ENCODE results near the gene COX7A2.

The COX7A2 gene

DNA sequence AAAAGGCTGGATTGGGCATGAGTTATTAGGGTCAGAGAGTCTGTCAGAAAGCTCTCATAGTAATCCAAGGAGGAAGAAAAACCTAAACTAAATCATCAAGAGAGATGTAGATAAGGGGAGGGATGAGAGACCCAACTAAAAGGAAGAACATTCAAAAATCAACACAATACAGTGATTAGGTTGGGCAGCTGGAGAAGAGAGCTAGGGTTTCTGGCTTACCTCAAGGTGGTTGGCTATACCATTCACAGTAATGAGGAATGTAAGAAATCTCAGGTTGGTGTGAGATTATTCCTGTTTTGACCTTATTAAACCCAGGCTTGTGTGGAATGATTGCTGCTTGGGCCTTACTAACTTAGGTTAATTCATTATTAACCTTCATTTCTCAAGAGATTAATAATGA is 6.2 kb upstream of the COX7A2 start:
- Histone ChIP-seq H3K4me3 (ENCODE audit: low read depth in 1 of 2, low read length in 2 of 2) (no peak overlapping the region), H3K4me1 (ENCODE audit: control insufficient read depth in 1 of 2, insufficient read depth in 2 of 2, low read length in 2 of 2) (no peaks in the 10 kb centered on the region), H3K27me3 (ENCODE audit: control insufficient read depth in 1 of 2, insufficient read depth in 2 of 2, low read length in 2 of 2) (peaks cover 0 to 4% of the 10 kb centered on the region in 2 donors), H3K9ac (ENCODE audit: low read depth in 1 of 2, low read length in 2 of 2) (no peak overlapping the region), H3K27ac (ENCODE audit: low read depth, low read length) (no peak overlapping the region), H3K36me3 (ENCODE audit: control insufficient read depth in 1 of 2, insufficient read depth in 2 of 2, low read length in 2 of 2) (peaks cover 0 to 10% of the 10 kb centered on the region in 2 donors), H3K9me3 (ENCODE audit: control insufficient read depth in 1 of 2, low read length in 2 of 2) (no peaks in the 10 kb centered on the region)

DNA sequence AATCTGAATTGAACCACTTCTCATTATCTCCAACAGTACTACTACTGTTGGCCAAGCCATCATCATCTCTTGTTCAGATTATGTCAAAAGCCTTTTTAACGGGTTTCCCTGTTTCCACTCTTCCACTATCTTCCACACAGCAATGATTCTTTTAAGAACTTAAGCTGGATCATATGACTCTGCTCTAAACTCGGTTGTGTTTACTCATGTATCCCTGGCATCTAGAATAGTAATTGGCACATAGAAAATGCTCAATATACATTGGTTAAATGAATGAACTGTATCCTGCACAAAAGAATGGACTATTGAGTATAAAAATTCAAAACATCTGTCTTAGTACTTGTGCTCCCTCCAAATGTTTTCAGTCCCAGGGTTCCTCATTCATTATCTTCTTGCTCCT is 2.8 kb upstream of the COX7A2 start:
- peaks cover 0 to 4% of the 10 kb centered on the region in 2 donors for H3K27me3 ChIP-seq (ENCODE audit: control insufficient read depth in 1 of 2, insufficient read depth in 2 of 2, low read length in 2 of 2)
- H3K27ac ChIP-seq (ENCODE audit: low read depth, low read length): no peak overlapping the region
- H3K4me1 ChIP-seq (ENCODE audit: control insufficient read depth in 1 of 2, insufficient read depth in 2 of 2, low read length in 2 of 2): peaks cover under 1 to 1% of the 10 kb centered on the region in 2 donors
- H3K4me3 ChIP-seq (ENCODE audit: low read depth in 1 of 2, low read length in 2 of 2): no peak overlapping the region
- H3K9ac ChIP-seq (ENCODE audit: low read depth in 1 of 2, low read length in 2 of 2): no peak overlapping the region
- no peaks in the 10 kb centered on the region for H3K9me3 ChIP-seq (ENCODE audit: control insufficient read depth in 1 of 2, low read length in 2 of 2)
- H3K36me3 ChIP-seq (ENCODE audit: control insufficient read depth in 1 of 2, insufficient read depth in 2 of 2, low read length in 2 of 2): no peaks in the 10 kb centered on the region

DNA sequence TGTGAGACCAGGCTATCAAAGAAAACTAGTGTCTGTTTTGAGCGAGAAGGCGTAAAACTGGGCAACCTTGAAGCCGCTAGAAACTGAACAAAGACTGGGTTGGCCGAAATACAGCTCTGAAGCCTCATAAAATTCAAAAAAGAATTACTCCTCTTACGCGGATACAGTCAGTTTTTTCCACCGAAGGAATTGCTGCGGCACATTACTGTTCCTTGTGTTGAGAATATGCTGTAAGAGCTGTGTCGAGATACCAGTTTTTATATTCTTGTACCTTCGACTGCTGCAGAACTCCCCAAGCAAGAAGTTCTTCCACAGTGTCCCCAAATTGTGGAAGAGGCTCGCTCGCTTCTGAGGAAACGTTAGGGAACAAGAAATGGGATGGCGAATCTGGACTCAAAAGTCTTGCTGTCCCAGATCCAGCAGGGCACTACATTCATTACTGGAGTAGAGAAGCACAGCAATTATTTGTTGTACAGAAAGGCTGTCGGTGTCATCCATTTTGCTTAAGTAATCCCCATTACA is 523 bp upstream of the COX7A2 start:
- peak overlapping the region; percentile 77 to 99 for H3K4me3 ChIP-seq (ENCODE audit: low read depth in 1 of 2, low read length in 2 of 2)
- peaks cover 0 to 4% of the 10 kb centered on the region in 2 donors for H3K27me3 ChIP-seq (ENCODE audit: control insufficient read depth in 1 of 2, insufficient read depth in 2 of 2, low read length in 2 of 2)
- H3K9ac ChIP-seq (ENCODE audit: low read depth in 1 of 2, low read length in 2 of 2): peak overlapping the region; percentile 86 to 98
- peak overlapping the region; percentile 60 for H3K27ac ChIP-seq (ENCODE audit: low read depth, low read length)
- no peaks in the 10 kb centered on the region for H3K9me3 ChIP-seq (ENCODE audit: control insufficient read depth in 1 of 2, low read length in 2 of 2)
- H3K36me3 ChIP-seq (ENCODE audit: control insufficient read depth in 1 of 2, insufficient read depth in 2 of 2, low read length in 2 of 2): peaks cover 6 to 21% of the 10 kb centered on the region in 2 donors
- peaks cover 5 to 6% of the 10 kb centered on the region in 2 donors for H3K4me1 ChIP-seq (ENCODE audit: control insufficient read depth in 1 of 2, insufficient read depth in 2 of 2, low read length in 2 of 2)

DNA sequence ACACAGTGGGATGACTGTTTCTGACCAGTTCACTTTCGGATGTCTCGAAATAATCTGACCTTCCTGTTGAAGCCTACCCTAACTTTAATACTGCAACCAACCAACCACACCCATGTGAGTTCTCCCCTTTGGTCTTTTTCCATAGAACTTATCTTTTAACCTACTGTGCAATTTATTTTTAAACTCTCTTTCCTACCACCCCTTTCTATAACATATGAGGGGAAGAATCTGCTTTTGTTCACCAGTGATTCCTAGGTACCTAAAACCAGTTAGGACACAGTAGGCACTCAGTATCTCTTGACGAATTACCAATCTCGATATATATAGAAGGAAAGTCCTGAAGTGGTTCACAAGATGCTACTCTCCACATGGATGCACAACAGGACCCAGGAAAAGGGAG is 7.0 kb downstream of the COX7A2 start:
- Histone ChIP-seq H3K9ac (ENCODE audit: low read depth in 1 of 2, low read length in 2 of 2) (no peak overlapping the region), H3K4me3 (ENCODE audit: low read depth in 1 of 2, low read length in 2 of 2) (no peak overlapping the region), H3K4me1 (ENCODE audit: control insufficient read depth in 1 of 2, insufficient read depth in 2 of 2, low read length in 2 of 2) (peaks cover 5 to 6% of the 10 kb centered on the region in 2 donors), H3K36me3 (ENCODE audit: control insufficient read depth in 1 of 2, insufficient read depth in 2 of 2, low read length in 2 of 2) (peaks cover 15 to 43% of the 10 kb centered on the region in 2 donors), H3K27me3 (ENCODE audit: control insufficient read depth in 1 of 2, insufficient read depth in 2 of 2, low read length in 2 of 2) (no peaks in the 10 kb centered on the region), H3K27ac (ENCODE audit: low read depth, low read length) (no peak overlapping the region), H3K9me3 (ENCODE audit: control insufficient read depth in 1 of 2, low read length in 2 of 2) (no peaks in the 10 kb centered on the region)

DNA sequence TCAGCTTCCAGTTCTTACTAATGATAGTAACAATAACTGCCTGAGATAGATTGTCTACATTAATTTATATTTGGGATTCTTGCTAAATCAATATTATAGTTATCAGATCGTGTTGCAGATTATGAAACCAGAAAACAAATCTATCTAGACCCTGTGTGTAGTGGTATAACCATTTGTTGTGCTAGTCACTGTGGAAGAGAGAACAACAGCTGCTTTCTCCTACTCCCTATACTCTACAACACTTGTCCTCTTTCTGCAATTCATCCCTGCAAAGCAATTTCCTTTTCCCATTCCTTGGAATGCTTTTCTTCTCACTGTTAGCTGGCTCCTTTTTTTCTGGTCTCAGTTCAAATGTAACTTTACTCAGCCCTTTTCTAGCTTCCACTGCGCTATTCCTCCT is 8.3 kb downstream of the COX7A2 start:
- Histone ChIP-seq H3K27ac (ENCODE audit: low read depth, low read length) (no peak overlapping the region), H3K9ac (ENCODE audit: low read depth in 1 of 2, low read length in 2 of 2) (no peak overlapping the region), H3K9me3 (ENCODE audit: control insufficient read depth in 1 of 2, low read length in 2 of 2) (no peaks in the 10 kb centered on the region), H3K27me3 (ENCODE audit: control insufficient read depth in 1 of 2, insufficient read depth in 2 of 2, low read length in 2 of 2) (no peaks in the 10 kb centered on the region), H3K4me3 (ENCODE audit: low read depth in 1 of 2, low read length in 2 of 2) (no peak overlapping the region), H3K4me1 (ENCODE audit: control insufficient read depth in 1 of 2, insufficient read depth in 2 of 2, low read length in 2 of 2) (no peaks in the 10 kb centered on the region), H3K36me3 (ENCODE audit: control insufficient read depth in 1 of 2, insufficient read depth in 2 of 2, low read length in 2 of 2) (peaks cover 15 to 34% of the 10 kb centered on the region in 2 donors)

DNA sequence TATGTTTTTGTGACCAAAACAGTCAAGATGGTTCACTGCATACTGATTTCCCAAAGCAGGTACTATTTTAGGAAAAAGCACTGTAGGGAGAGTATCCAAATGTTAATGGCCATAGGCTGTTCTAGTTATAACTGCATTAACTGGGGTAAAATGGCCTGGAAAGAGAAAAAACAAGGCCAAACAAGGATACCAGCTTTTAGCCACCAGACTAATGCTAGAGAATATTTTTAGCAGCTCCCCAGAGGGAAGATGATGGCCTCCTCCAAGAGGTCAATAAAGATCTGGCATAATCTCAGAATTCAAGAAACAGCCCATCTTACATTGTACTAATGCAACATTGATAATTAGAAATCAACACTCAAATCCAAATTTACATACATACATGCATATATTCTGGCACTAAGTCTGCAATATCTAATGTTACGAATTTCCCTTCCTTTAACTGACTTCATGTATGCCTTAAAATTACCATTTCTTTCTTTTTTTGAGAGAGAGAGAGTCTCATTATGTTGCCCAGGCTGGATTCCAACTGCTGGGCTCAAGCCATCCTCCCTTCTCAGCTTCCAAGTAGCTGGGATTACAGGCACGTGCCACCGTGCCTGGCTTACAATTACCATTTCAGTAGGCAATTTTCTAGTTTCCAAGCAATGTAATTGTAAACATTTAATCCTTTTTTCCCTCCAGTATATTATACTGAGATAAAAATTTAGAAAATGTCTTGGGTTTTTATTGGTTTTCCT is 9.3 kb downstream of the COX7A2 start:
- Histone ChIP-seq H3K36me3 (ENCODE audit: control insufficient read depth in 1 of 2, insufficient read depth in 2 of 2, low read length in 2 of 2) (peaks cover 10 to 24% of the 10 kb centered on the region in 2 donors), H3K27me3 (ENCODE audit: control insufficient read depth in 1 of 2, insufficient read depth in 2 of 2, low read length in 2 of 2) (no peaks in the 10 kb centered on the region), H3K4me1 (ENCODE audit: control insufficient read depth in 1 of 2, insufficient read depth in 2 of 2, low read length in 2 of 2) (no peaks in the 10 kb centered on the region), H3K27ac (ENCODE audit: low read depth, low read length) (no peak overlapping the region), H3K9ac (ENCODE audit: low read depth in 1 of 2, low read length in 2 of 2) (no peak overlapping the region), H3K9me3 (ENCODE audit: control insufficient read depth in 1 of 2, low read length in 2 of 2) (no peaks in the 10 kb centered on the region), H3K4me3 (ENCODE audit: low read depth in 1 of 2, low read length in 2 of 2) (no peak overlapping the region)

DNA sequence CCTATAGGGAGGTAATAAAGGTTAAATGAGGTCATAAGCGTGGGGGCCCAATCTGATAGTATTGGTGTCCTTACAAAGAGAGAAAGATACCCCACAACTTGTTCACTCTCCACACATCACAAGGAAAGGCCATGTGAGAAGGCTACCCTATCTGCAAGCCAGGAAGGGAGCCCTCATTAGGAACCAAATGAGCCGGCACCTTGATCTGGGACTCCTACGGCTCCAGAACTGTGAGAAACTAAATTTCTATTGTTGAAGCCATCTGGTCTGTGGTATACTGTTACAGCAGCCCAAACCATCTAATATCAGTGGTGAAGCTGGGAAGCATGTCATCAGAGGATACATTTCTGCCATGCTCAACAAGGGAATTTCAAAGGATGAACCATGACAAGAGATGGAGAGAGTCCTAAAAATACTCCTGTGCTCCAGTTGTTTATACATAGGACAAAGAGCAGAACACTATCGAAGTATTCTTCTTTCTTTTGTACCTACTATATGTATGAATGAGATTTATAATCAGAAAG is 10.4 kb downstream of the COX7A2 start:
- Histone ChIP-seq H3K27ac (ENCODE audit: low read depth, low read length) (no peak overlapping the region), H3K9me3 (ENCODE audit: control insufficient read depth in 1 of 2, low read length in 2 of 2) (no peaks in the 10 kb centered on the region), H3K9ac (ENCODE audit: low read depth in 1 of 2, low read length in 2 of 2) (no peak overlapping the region), H3K4me3 (ENCODE audit: low read depth in 1 of 2, low read length in 2 of 2) (no peak overlapping the region), H3K36me3 (ENCODE audit: control insufficient read depth in 1 of 2, insufficient read depth in 2 of 2, low read length in 2 of 2) (peaks cover 5 to 17% of the 10 kb centered on the region in 2 donors), H3K4me1 (ENCODE audit: control insufficient read depth in 1 of 2, insufficient read depth in 2 of 2, low read length in 2 of 2) (no peaks in the 10 kb centered on the region), H3K27me3 (ENCODE audit: control insufficient read depth in 1 of 2, insufficient read depth in 2 of 2, low read length in 2 of 2) (no peaks in the 10 kb centered on the region)

DNA sequence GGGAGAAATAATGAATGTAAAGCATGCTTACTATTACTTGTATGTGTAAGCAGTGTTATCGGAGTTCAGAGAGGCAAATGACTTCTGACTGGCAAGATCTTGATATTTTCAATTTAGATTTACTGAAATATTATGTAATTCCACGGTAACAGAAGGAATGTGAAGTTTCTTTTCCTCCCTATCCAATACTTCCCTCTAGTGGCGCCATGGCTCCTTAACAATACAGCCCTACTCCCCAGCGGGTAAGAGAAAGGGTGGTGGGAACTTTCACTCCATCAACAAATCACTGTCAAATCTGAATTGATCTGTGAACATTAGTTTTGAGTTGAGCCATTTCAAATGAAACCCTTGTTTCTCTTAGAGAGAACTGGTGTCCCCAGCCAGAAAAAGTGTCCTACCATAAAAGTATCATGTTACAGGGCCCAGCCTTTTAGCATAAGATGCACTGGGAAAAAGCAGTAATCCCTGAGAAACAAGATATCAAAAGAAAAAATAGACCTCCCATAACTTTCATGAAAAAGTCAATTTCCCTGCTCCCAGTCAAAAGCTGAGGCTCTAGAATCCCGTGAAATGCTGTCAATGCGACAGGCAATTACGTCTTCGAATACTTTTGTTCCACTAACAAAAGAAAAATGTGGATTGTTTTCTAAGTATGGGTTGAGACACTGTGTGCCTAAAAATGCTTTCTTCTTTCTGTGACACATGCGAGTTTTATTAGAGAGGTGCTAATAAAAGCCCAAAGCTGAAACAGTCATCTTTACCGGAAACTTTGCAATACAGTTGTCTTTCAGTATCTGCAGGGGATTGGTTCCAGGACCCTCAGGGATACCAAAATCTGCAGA is 12.9 kb downstream of the COX7A2 start:
- no peak overlapping the region for H3K4me3 ChIP-seq (ENCODE audit: low read depth in 1 of 2, low read length in 2 of 2)
- no peaks in the 10 kb centered on the region for H3K27me3 ChIP-seq (ENCODE audit: control insufficient read depth in 1 of 2, insufficient read depth in 2 of 2, low read length in 2 of 2)
- no peak overlapping the region for H3K9ac ChIP-seq (ENCODE audit: low read depth in 1 of 2, low read length in 2 of 2)
- H3K4me1 ChIP-seq (ENCODE audit: control insufficient read depth in 1 of 2, insufficient read depth in 2 of 2, low read length in 2 of 2): no peaks in the 10 kb centered on the region
- no peaks in the 10 kb centered on the region for H3K36me3 ChIP-seq (ENCODE audit: control insufficient read depth in 1 of 2, insufficient read depth in 2 of 2, low read length in 2 of 2)
- no peak overlapping the region for H3K27ac ChIP-seq (ENCODE audit: low read depth, low read length)
- H3K9me3 ChIP-seq (ENCODE audit: control insufficient read depth in 1 of 2, low read length in 2 of 2): no peaks in the 10 kb centered on the region

DNA sequence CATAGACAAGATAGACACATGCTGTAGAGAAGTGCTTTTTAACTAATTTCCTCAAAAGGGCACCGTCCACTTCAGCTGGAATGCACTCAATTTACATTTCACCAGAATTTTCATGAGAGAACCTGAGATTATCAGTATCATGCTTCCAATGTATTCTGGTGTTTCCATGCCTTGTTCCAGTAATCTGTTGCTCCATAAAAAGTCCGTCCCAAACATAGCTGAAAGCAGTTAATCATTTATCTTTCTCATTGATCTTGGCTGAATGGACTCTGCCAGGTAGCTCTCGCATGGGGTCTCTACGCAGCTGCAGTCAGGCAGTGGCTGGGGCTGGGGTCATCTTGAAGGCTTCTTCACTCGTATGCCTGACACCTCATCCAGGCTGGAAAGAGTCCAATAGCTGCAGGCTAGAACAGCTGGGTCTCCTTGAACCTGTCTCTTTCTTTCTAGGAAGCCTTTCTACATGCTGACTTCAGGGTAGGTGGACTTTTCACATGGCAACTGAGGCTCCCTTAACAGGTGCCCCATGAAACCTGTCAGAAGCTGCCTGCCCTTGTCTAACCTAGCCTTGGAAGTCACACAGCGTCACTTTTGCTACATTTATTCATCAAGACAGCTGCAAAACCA is 19.2 kb downstream of the COX7A2 start:
- Histone ChIP-seq H3K27ac (ENCODE audit: low read depth, low read length) (no peak overlapping the region), H3K4me3 (ENCODE audit: low read depth in 1 of 2, low read length in 2 of 2) (no peak overlapping the region), H3K4me1 (ENCODE audit: control insufficient read depth in 1 of 2, insufficient read depth in 2 of 2, low read length in 2 of 2) (peaks cover 0 to 11% of the 10 kb centered on the region in 2 donors), H3K9me3 (ENCODE audit: control insufficient read depth in 1 of 2, low read length in 2 of 2) (no peaks in the 10 kb centered on the region), H3K36me3 (ENCODE audit: control insufficient read depth in 1 of 2, insufficient read depth in 2 of 2, low read length in 2 of 2) (no peaks in the 10 kb centered on the region), H3K27me3 (ENCODE audit: control insufficient read depth in 1 of 2, insufficient read depth in 2 of 2, low read length in 2 of 2) (no peaks in the 10 kb centered on the region), H3K9ac (ENCODE audit: low read depth in 1 of 2, low read length in 2 of 2) (no peak overlapping the region)
